HepG2 (cell line): ENCODE results near the gene DNTTIP2. TPM values are rescaled to one million over a fixed set of nuclear protein-coding genes. Genes with fewer than 3 reads are reported as not detected.

Experiments
- KAT2B ChIP-seq: fragments of 150-350 bp; IDR thresholded peaks from 2 replicates; pipeline ENCODE4 v1.6.1; 2014; ENCODE audit warnings: low read depth, low read length, borderline replicate concordance
- MEIS2 ChIP-seq: sonication (generic); formaldehyde crosslinking; IDR thresholded peaks from 2 replicates; pipeline ENCODE4 v1.9.0; 2021; ENCODE audit warnings: mild to moderate bottlenecking, missing genetic modification reagents
- NCOA1 ChIP-seq: sonication (generic); formaldehyde crosslinking; IDR thresholded peaks from 2 replicates; pipeline ENCODE4 v1.9.0; 2021; ENCODE audit warnings: missing genetic modification reagents
- NFATC3 ChIP-seq: sonication (generic); formaldehyde crosslinking; IDR thresholded peaks from 2 replicates; pipeline ENCODE4 v1.5.1; 2020; ENCODE audit warnings: mild to moderate bottlenecking, missing genetic modification reagents
- NR2F6 ChIP-seq, 2 experiments: IDR thresholded peaks; 2 replicates each; pipeline ENCODE4 v1.6.1; 2016; ENCODE audit warnings: antibody characterized with exemption in 1 of 2, mild to moderate bottlenecking in 1 of 2
- PPARG ChIP-seq: conservative IDR thresholded peaks from 2 replicates; pipeline ENCODE4 v1.6.1; 2016; ENCODE audit warnings: missing biosample characterization, missing genetic modification reagents
- SMC3 ChIP-seq: IDR thresholded peaks from 2 replicates; pipeline ENCODE4 v1.6.1; 2011; ENCODE audit warnings: low read length, improper control_type of control experiment
- ZNF569 ChIP-seq: sonication (generic); formaldehyde crosslinking; IDR thresholded peaks from 2 replicates; pipeline ENCODE4 v1.5.0; 2020; ENCODE audit warnings: mild to moderate bottlenecking, missing genetic modification reagents, moderate library complexity, borderline replicate concordance
- ZNF615 ChIP-seq: sonication (generic); formaldehyde crosslinking; IDR thresholded peaks from 2 replicates; pipeline ENCODE4 v1.5.0; 2020; ENCODE audit warnings: mild to moderate bottlenecking, missing genetic modification reagents, borderline replicate concordance
- ZNF724P ChIP-seq: sonication (generic); formaldehyde crosslinking; IDR thresholded peaks from 2 replicates; pipeline ENCODE4 v1.8.0; 2022; ENCODE audit warnings: missing genetic modification reagents, borderline replicate concordance
- ZSCAN20 ChIP-seq: sonication (generic); formaldehyde crosslinking; IDR thresholded peaks from 2 replicates; pipeline ENCODE4 v1.4.0; 2020; ENCODE audit warnings: missing genetic modification reagents, mild to moderate bottlenecking, borderline replicate concordance
- polyA plus RNA-seq, 8 experiments: library from polyadenylated mRNA; depleted of rRNA in 3 of 8; stranded (reverse) in 7 of 8; unstranded in 1 of 8; fragments of >200 nt; fragmentation: Illumina TruSeq in 4 of 8; extraction: Trizol in 4 of 8; gene quantifications; 2 replicates each; pipeline versions ENCODE4 v1.2.1 to v1.2.3, GENCODE V29; 2011 to 2016; ENCODE audit warnings: low read depth in 4 of 8, missing spikeins in 1 of 8, mixed read lengths in 1 of 8; ENCODE audit not compliant: insufficient read depth in 1 of 8
- total RNA-seq, 5 experiments: library from RNA; depleted of rRNA; stranded (reverse); fragments of >200 nt; fragmentation: Illumina TruSeq; extraction: Trizol; gene quantifications; 2 replicates each; pipeline ENCODE4 v1.2.3, GENCODE V29; 2016; ENCODE audit warnings: low read depth in 1 of 5
- TF ChIP-seq, protein P1 (sequence below): sonication (generic); formaldehyde crosslinking; IDR thresholded peaks from 2 replicates; pipeline ENCODE4 v1.9.0; 2021; ENCODE audit warnings: missing genetic modification reagents, borderline replicate concordance
- TF ChIP-seq, protein P2 (sequence below): sonication (generic); formaldehyde crosslinking; IDR thresholded peaks from 2 replicates; pipeline ENCODE4 v1.8.0; 2022; ENCODE audit warnings: missing genetic modification reagents, low read depth, mild to moderate bottlenecking, borderline replicate concordance
- TF ChIP-seq, protein P3 (sequence below): sonication (generic); formaldehyde crosslinking; IDR thresholded peaks from 2 replicates; pipeline ENCODE4 v1.4.0; 2020; ENCODE audit warnings: missing genetic modification reagents
- TF ChIP-seq, protein P4 (sequence below): sonication (generic); formaldehyde crosslinking; IDR thresholded peaks from 2 replicates; pipeline ENCODE4 v1.4.0; 2020; ENCODE audit warnings: missing genetic modification reagents
- TF ChIP-seq, protein P5 (sequence below): sonication (generic); formaldehyde crosslinking; IDR thresholded peaks from 2 replicates; pipeline ENCODE4 v1.4.0; 2020; ENCODE audit warnings: missing genetic modification reagents
- TF ChIP-seq, protein P6 (sequence below): sonication (generic); formaldehyde crosslinking; IDR thresholded peaks from 2 replicates; pipeline ENCODE4 v1.4.0; 2020; ENCODE audit warnings: low read depth, missing genetic modification reagents

Gene DNTTIP2
- total and polyA plus RNA-seq, 2 of the 13 experiments (the other 11 are each of a cell fraction or from before 2014, with no cell fraction given) = 11.4 to 63.3 TPM

DNA sequence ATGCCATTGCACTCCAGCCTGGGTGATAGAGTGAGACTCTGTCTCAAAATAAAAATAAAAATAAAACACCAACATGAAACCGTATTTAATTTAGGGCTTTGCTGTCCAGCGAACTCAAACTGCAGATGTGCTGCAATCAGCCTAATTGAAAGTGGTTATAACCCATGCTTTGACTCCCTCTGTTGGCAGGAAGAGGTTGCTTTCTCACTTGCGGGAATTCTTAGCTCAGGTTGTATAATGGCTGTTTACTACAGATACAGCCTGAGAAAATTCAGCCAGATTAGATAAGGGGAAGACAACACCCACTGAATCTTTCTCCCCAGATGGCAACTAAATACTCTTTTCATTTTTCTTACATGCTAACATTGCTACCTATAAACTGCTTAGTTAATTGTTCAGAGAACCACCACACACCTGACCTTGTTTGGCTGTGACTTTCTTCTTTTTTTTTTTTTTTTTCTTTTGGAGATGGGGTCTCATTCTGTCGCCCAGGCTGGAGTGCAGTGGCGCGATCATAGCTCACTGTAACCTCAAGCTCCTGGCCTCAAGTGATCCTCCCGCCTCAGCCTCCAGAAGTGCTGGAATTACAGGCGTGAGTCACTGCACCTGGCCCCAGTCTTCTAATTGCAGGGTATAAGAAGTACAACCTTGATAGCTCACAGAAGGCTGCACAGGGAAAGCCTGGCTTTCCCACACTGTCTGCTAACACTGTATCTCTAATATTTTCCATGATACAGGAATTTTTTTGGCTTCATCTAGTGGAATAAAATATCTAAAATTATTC lies 34.6 kb downstream of the DNTTIP2 start (continued):
- TF ChIP-seq, protein P1, sequence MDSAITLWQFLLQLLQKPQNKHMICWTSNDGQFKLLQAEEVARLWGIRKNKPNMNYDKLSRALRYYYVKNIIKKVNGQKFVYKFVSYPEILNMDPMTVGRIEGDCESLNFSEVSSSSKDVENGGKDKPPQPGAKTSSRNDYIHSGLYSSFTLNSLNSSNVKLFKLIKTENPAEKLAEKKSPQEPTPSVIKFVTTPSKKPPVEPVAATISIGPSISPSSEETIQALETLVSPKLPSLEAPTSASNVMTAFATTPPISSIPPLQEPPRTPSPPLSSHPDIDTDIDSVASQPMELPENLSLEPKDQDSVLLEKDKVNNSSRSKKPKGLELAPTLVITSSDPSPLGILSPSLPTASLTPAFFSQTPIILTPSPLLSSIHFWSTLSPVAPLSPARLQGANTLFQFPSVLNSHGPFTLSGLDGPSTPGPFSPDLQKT (CRISPR knock-in tag) = no peak
- TF ChIP-seq, protein P2, sequence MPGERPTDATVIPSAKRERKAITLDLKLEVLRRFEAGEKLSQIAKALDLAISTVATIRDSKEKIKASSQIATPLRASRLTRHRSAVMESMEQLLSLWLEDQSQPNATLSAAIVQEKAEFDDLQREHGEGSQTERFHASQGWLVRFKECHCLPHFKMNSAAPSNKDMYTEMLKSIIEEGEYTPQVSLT (CRISPR knock-in tag) = no peak
- TF ChIP-seq ZNF569 (no peak), MEIS2 (no peak), ZSCAN20 (CRISPR knock-in tag) (no peak), NFATC3 (no peak), KAT2B (no peak), PPARG (CRISPR knock-in tag) (0 out of 2 replicates have a peak, but pooled peaks have one; percentile 17), NCOA1 (CRISPR knock-in tag) (no peak), NR2F6 (IDR thresholded peaks at IDR 0.05) (no peak), NR2F6 (CRISPR knock-in tag; IDR thresholded peaks at IDR 0.05) (no peak), ZNF724P (no peak), ZNF615 (no peak), SMC3 (peak; percentile 81)
- TF ChIP-seq, protein P3, sequence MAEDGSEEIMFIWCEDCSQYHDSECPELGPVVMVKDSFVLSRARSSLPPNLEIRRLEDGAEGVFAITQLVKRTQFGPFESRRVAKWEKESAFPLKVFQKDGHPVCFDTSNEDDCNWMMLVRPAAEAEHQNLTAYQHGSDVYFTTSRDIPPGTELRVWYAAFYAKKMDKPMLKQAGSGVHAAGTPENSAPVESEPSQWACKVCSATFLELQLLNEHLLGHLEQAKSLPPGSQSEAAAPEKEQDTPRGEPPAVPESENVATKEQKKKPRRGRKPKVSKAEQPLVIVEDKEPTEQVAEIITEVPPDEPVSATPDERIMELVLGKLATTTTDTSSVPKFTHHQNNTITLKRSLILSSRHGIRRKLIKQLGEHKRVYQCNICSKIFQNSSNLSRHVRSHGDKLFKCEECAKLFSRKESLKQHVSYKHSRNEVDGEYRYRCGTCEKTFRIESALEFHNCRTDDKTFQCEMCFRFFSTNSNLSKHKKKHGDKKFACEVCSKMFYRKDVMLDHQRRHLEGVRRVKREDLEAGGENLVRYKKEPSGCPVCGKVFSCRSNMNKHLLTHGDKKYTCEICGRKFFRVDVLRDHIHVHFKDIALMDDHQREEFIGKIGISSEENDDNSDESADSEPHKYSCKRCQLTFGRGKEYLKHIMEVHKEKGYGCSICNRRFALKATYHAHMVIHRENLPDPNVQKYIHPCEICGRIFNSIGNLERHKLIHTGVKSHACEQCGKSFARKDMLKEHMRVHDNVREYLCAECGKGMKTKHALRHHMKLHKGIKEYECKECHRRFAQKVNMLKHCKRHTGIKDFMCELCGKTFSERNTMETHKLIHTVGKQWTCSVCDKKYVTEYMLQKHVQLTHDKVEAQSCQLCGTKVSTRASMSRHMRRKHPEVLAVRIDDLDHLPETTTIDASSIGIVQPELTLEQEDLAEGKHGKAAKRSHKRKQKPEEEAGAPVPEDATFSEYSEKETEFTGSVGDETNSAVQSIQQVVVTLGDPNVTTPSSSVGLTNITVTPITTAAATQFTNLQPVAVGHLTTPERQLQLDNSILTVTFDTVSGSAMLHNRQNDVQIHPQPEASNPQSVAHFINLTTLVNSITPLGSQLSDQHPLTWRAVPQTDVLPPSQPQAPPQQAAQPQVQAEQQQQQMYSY (CRISPR knock-in tag) = no peak
- TF ChIP-seq, protein P4, sequence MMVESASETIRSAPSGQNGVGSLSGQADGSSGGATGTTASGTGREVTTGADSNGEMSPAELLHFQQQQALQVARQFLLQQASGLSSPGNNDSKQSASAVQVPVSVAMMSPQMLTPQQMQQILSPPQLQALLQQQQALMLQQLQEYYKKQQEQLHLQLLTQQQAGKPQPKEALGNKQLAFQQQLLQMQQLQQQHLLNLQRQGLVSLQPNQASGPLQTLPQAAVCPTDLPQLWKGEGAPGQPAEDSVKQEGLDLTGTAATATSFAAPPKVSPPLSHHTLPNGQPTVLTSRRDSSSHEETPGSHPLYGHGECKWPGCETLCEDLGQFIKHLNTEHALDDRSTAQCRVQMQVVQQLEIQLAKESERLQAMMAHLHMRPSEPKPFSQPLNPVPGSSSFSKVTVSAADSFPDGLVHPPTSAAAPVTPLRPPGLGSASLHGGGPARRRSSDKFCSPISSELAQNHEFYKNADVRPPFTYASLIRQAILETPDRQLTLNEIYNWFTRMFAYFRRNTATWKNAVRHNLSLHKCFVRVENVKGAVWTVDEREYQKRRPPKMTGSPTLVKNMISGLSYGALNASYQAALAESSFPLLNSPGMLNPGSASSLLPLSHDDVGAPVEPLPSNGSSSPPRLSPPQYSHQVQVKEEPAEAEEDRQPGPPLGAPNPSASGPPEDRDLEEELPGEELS (CRISPR knock-in tag) = peak; percentile 24; the same call in 1 of the 2 replicates
- TF ChIP-seq, protein P5, sequence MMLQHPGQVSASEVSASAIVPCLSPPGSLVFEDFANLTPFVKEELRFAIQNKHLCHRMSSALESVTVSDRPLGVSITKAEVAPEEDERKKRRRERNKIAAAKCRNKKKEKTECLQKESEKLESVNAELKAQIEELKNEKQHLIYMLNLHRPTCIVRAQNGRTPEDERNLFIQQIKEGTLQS (CRISPR knock-in tag) = no peak
- TF ChIP-seq, protein P6, sequence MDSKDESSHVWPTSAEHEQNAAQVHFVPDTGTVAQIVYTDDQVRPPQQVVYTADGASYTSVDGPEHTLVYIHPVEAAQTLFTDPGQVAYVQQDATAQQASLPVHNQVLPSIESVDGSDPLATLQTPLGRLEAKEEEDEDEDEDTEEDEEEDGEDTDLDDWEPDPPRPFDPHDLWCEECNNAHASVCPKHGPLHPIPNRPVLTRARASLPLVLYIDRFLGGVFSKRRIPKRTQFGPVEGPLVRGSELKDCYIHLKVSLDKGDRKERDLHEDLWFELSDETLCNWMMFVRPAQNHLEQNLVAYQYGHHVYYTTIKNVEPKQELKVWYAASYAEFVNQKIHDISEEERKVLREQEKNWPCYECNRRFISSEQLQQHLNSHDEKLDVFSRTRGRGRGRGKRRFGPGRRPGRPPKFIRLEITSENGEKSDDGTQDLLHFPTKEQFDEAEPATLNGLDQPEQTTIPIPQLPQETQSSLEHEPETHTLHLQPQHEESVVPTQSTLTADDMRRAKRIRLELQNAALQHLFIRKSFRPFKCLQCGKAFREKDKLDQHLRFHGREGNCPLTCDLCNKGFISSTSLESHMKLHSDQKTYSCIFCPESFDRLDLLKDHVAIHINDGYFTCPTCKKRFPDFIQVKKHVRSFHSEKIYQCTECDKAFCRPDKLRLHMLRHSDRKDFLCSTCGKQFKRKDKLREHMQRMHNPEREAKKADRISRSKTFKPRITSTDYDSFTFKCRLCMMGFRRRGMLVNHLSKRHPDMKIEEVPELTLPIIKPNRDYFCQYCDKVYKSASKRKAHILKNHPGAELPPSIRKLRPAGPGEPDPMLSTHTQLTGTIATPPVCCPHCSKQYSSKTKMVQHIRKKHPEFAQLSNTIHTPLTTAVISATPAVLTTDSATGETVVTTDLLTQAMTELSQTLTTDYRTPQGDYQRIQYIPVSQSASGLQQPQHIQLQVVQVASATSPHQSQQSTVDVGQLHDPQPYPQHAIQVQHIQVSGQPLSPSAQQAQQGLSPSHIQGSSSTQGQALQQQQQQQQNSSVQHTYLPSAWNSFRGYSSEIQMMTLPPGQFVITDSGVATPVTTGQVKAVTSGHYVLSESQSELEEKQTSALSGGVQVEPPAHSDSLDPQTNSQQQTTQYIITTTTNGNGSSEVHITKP = no peak
